Effector memory CD8-positive, alpha-beta T cell (primary cell): ENCODE results near the gene TMEM39B.

ENCODE experiments used
- ATAC-seq: fragments of 150-1000 bp; cut with Tn5 transposase; replicated peaks from 2 replicates; pipeline ENCODE4 v1.10.0; 2021; ENCODE audit warnings: mild to moderate bottlenecking, moderate library complexity
- DNase-seq, 3 experiments: peaks; one replicate each; pipeline ENCODE4 v3.0.0; 2021
- H3K27ac Mint-ChIP-seq, 2 donors: one replicate each; pipeline ENCODE4 v1.8.0; 2022; ENCODE audit warnings: mild to moderate bottlenecking in 2 of 2, mixed read lengths in 2 of 2, moderate library complexity in 2 of 2
- H3K27me3 Mint-ChIP-seq, 2 donors: one replicate each; pipeline ENCODE4 v1.8.0; 2022; ENCODE audit warnings: mixed read lengths in 2 of 2
- H3K36me3 Mint-ChIP-seq: one replicate; pipeline ENCODE4 v1.8.0; 2022; ENCODE audit warnings: mild to moderate bottlenecking, moderate library complexity, mixed read lengths; ENCODE audit not compliant: insufficient read depth
- H3K4me1 Mint-ChIP-seq, 2 donors: one replicate each; pipeline ENCODE4 v1.8.0; 2022; ENCODE audit warnings: low read depth in 2 of 2, mixed read lengths in 2 of 2
- H3K4me3 Mint-ChIP-seq, 2 donors: one replicate each; pipeline ENCODE4 v1.8.0; 2022; ENCODE audit warnings: mild to moderate bottlenecking in 2 of 2, mixed read lengths in 2 of 2, moderate library complexity in 2 of 2
- H3K9me3 Mint-ChIP-seq, 2 donors: one replicate each; pipeline ENCODE4 v1.8.0; 2022; ENCODE audit warnings: mixed read lengths in 2 of 2
- total RNA-seq, 9 experiments: gene quantifications; one replicate each; lab custom pipeline; 2026; lab: John Stamatoyannopoulos, UW

Gene TMEM39B
- 5.9 to 14.5 (median 10.7) reads per million in 9 experiments for total RNA-seq

DNA sequence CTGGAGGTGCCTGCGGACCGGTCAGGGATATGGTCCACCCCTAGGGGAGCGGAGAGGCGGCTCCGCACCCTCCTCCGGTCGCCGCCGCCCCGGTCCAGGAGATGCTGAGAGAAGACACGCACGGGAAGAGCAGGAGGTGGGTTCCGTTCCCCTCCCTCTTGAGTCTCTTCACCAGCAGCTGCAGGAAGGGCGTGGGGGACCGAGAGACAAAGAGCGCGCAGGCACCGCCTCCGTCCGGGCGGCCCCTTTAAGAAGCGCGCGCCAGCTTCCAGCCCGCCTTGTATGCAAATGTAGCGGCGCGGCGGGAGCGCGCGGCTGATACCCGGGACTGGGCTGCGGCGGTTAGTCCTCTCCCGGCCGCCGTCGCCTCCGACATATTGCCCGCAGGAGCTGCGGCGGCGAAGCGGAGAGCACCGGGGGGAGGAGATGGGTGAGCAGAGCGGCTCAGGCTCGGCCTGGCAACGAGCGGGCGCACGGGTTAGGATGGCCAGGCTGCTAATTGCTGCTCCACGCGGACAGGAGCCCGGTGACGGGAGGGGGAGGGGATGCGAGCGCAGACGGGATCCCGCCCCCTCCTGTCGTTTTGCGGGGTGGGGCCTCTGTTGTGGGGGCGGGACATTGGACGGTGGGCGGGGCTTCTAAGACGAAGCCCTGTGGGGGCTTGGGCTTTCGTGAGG, at the start of gene TMEM39B:
Gene TMEM39B (plus strand): TSS at position 318 of the 677 bp plus-strand sequence. CDS start 109 bp downstream, at position 427.
- H3K27me3 Mint-ChIP-seq, result no peaks in the 10 kb centered on the region
- H3K27ac Mint-ChIP-seq, result peak within 1 kb of the TSS; percentile 91 to 95
- H3K9me3 Mint-ChIP-seq, result no peaks in the 10 kb centered on the region
- ATAC-seq, result peak; percentile 88
- peaks cover 19 to 23% of the 10 kb centered on the region in 2 donors for H3K4me1 Mint-ChIP-seq
- H3K36me3 Mint-ChIP-seq, result peaks cover 28% of the 10 kb centered on the region
- peak; percentile 89 to 90 (median 90) for DNase-seq
- peak within 1 kb of the TSS; percentile 89 to 98 for H3K4me3 Mint-ChIP-seq

- Mint-ChIP-seq H3K4me3 (no peak overlapping the region), H3K27me3 (no peaks in the 10 kb centered on the region), H3K9me3 (no peaks in the 10 kb centered on the region), H3K27ac (peak overlapping the region; percentile 32 to 76), H3K4me1 (peaks cover 42 to 73% of the 10 kb centered on the region in 2 donors), H3K36me3 (peaks cover 56% of the 10 kb centered on the region)
- DNase-seq (no peak), ATAC-seq (no peak)
Measured at GRCh38 chr1:32023351-32023750, 49.4 kb upstream of the TMEM39B start.

- no peak for DNase-seq
Measured at GRCh38 chr1:32025515-32025914, 47.2 kb upstream of the TMEM39B start.

GRCh38 chr1:32028746-32029145, 44.0 kb upstream of the TMEM39B start:
- peaks cover 55% of the 10 kb centered on the region for H3K36me3 Mint-ChIP-seq
- H3K9me3 Mint-ChIP-seq, result no peaks in the 10 kb centered on the region
- H3K27ac Mint-ChIP-seq, result no peak overlapping the region
- H3K27me3 Mint-ChIP-seq, result no peaks in the 10 kb centered on the region
- H3K4me1 Mint-ChIP-seq, result peaks cover 36 to 68% of the 10 kb centered on the region in 2 donors
- no peak for ATAC-seq
- DNase-seq, result no peak
- H3K4me3 Mint-ChIP-seq, result no peak overlapping the region

More at GRCh38 chr1:32025515-32025914, 47.2 kb upstream of the TMEM39B start:
- H3K9me3 Mint-ChIP-seq, result no peaks in the 10 kb centered on the region
- no peaks in the 10 kb centered on the region for H3K27me3 Mint-ChIP-seq
- no peak for ATAC-seq
- no peak overlapping the region for H3K4me3 Mint-ChIP-seq
- H3K36me3 Mint-ChIP-seq, result peaks cover 60% of the 10 kb centered on the region
- no peak overlapping the region for H3K27ac Mint-ChIP-seq
- peaks cover 43 to 74% of the 10 kb centered on the region in 2 donors for H3K4me1 Mint-ChIP-seq

GRCh38 chr1:32031578-32032274, 41.0 kb upstream of the TMEM39B start:
- no peak for ATAC-seq
- Mint-ChIP-seq H3K4me1 (peaks cover 31 to 66% of the 10 kb centered on the region in 2 donors), H3K36me3 (peaks cover 44% of the 10 kb centered on the region)

DNA sequence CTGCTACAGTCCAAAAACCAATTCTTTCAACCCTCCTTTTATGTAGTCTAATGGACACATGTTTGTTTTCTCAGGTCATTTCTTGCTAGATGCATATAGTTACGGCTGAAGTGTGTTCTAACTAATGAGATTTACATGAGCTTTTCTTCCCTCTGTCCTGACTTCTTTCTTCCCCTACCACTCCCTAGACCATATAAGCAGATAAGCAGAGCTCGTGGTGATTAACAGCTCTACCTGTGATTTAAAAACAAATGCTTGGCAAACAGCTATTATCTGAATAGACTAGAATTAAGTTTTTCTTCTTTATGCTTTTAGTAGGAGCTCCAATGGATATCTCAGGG, 40.5 kb upstream of the TMEM39B start:
- no peaks in the 10 kb centered on the region for H3K9me3 Mint-ChIP-seq
- H3K27me3 Mint-ChIP-seq, result no peaks in the 10 kb centered on the region
- DNase-seq, result no peak
- peaks cover 42% of the 10 kb centered on the region for H3K36me3 Mint-ChIP-seq
- H3K4me3 Mint-ChIP-seq, result no peak overlapping the region
- ATAC-seq, result no peak
- peaks cover 27 to 61% of the 10 kb centered on the region in 2 donors for H3K4me1 Mint-ChIP-seq
- peak overlapping the region; percentile 9 to 65 for H3K27ac Mint-ChIP-seq

More at GRCh38 chr1:32031578-32032274, 41.0 kb upstream of the TMEM39B start:
- no peaks in the 10 kb centered on the region for H3K27me3 Mint-ChIP-seq
- DNase-seq, result no peak
- no peak overlapping the region for H3K4me3 Mint-ChIP-seq
- no peaks in the 10 kb centered on the region for H3K9me3 Mint-ChIP-seq
- H3K27ac Mint-ChIP-seq, result peak overlapping the region; percentile 23 to 65

DNA sequence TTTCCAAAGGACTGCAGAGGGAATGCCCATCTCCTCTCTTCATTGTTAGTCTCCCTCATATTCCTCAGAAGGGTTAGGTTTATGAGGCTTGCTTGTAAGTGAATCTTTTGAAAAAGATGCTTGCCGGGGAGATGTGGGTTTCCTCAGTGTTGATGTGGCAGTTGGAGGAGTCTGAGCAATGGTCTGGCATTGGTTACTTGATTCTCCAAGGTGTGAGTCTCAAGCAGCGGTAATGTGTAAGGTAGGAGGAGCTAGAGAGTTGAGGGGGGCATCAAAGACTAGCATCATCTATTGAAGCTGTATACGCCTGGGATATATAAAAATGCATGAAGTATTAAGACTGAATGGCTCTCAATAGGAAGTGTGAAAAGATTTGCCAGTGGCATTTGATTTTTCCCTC, 37.6 kb upstream of the TMEM39B start:
- peak overlapping the region in 1 of 2 donors; percentile 84 for H3K27ac Mint-ChIP-seq
- H3K4me1 Mint-ChIP-seq, result peaks cover 16 to 44% of the 10 kb centered on the region in 2 donors
- no peak for DNase-seq
- H3K27me3 Mint-ChIP-seq, result no peaks in the 10 kb centered on the region
- ATAC-seq, result peak; percentile 56
- H3K4me3 Mint-ChIP-seq, result no peak overlapping the region
- H3K36me3 Mint-ChIP-seq, result peaks cover 25% of the 10 kb centered on the region
- H3K9me3 Mint-ChIP-seq, result no peaks in the 10 kb centered on the region

GRCh38 chr1:32040711-32041110, 32.0 kb upstream of the TMEM39B start:
- H3K4me3 Mint-ChIP-seq, result no peak overlapping the region
- peaks cover 1 to 7% of the 10 kb centered on the region in 2 donors for H3K4me1 Mint-ChIP-seq
- peak overlapping the region in 1 of 2 donors; percentile 35 for H3K27ac Mint-ChIP-seq
- ATAC-seq (no peak), DNase-seq (no peak)
- no peaks in the 10 kb centered on the region for H3K9me3 Mint-ChIP-seq
- H3K27me3 Mint-ChIP-seq, result no peaks in the 10 kb centered on the region
- peaks cover 5% of the 10 kb centered on the region for H3K36me3 Mint-ChIP-seq

DNA sequence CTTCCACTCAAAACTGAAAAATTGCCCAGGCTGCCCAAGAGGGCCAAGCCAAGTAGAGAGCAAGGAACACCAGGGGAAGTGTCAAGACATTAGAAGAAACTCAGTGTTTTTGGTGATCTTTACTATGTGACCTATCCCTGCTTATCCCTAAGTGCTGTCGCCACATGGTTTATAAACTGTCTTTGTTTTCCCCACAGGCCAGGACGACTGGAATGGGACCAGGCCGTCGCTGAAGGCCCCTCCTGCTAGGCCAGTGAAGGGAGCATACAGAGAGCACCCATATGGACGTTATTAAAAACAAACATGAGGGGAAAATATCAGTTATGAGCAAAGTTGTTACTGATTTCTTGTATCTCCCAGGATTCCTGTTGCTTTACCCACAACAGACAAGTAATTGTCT, 30.4 kb upstream of the TMEM39B start:
- Mint-ChIP-seq H3K27ac (no peak overlapping the region), H3K4me1 (no peaks in the 10 kb centered on the region), H3K36me3 (peaks cover 17% of the 10 kb centered on the region), H3K9me3 (no peaks in the 10 kb centered on the region), H3K27me3 (no peaks in the 10 kb centered on the region), H3K4me3 (no peak overlapping the region)
- ATAC-seq (no peak), DNase-seq (no peak)

- no peaks in the 10 kb centered on the region for H3K27me3 Mint-ChIP-seq
Measured at GRCh38 chr1:32044234-32044633, 28.5 kb upstream of the TMEM39B start.

GRCh38 chr1:32045772-32046171, 27.0 kb upstream of the TMEM39B start:
- Mint-ChIP-seq H3K4me3 (no peak overlapping the region), H3K36me3 (peaks cover 44% of the 10 kb centered on the region), H3K27ac (peak overlapping the region; percentile 69 to 75), H3K9me3 (no peaks in the 10 kb centered on the region), H3K4me1 (peaks cover 3 to 6% of the 10 kb centered on the region in 2 donors), H3K27me3 (no peaks in the 10 kb centered on the region)
- DNase-seq, result no peak
- ATAC-seq, result no peak

More at GRCh38 chr1:32044234-32044633, 28.5 kb upstream of the TMEM39B start:
- peak overlapping the region in 1 of 2 donors; percentile 75 for H3K27ac Mint-ChIP-seq
- DNase-seq (no peak), ATAC-seq (no peak)
- no peaks in the 10 kb centered on the region for H3K9me3 Mint-ChIP-seq
- peaks cover 3 to 6% of the 10 kb centered on the region in 2 donors for H3K4me1 Mint-ChIP-seq
- H3K4me3 Mint-ChIP-seq, result no peak overlapping the region
- H3K36me3 Mint-ChIP-seq, result peaks cover 35% of the 10 kb centered on the region

GRCh38 chr1:32047701-32048100, 25.0 kb upstream of the TMEM39B start:
- peak overlapping the region; percentile 70 to 78 for H3K27ac Mint-ChIP-seq
- H3K4me3 Mint-ChIP-seq, result no peak overlapping the region
- peaks cover 55% of the 10 kb centered on the region for H3K36me3 Mint-ChIP-seq
- peaks cover 3 to 6% of the 10 kb centered on the region in 2 donors for H3K4me1 Mint-ChIP-seq
- ATAC-seq (no peak), DNase-seq (no peak)
- no peaks in the 10 kb centered on the region for H3K9me3 Mint-ChIP-seq
- H3K27me3 Mint-ChIP-seq, result no peaks in the 10 kb centered on the region

GRCh38 chr1:32048440-32048839, 24.3 kb upstream of the TMEM39B start:
- no peak overlapping the region for H3K4me3 Mint-ChIP-seq
- H3K9me3 Mint-ChIP-seq, result no peaks in the 10 kb centered on the region
- DNase-seq, result no peak
- H3K4me1 Mint-ChIP-seq, result peaks cover 3 to 6% of the 10 kb centered on the region in 2 donors
- H3K27ac Mint-ChIP-seq, result peak overlapping the region; percentile 70 to 78
- no peaks in the 10 kb centered on the region for H3K27me3 Mint-ChIP-seq
- H3K36me3 Mint-ChIP-seq, result peaks cover 59% of the 10 kb centered on the region
- ATAC-seq, result no peak

GRCh38 chr1:32051706-32052105, 21.0 kb upstream of the TMEM39B start:
- ATAC-seq, result no peak
- Mint-ChIP-seq H3K4me3 (no peak overlapping the region), H3K4me1 (peaks cover 3 to 6% of the 10 kb centered on the region in 2 donors), H3K9me3 (no peaks in the 10 kb centered on the region), H3K36me3 (peaks cover 60% of the 10 kb centered on the region), H3K27me3 (no peaks in the 10 kb centered on the region), H3K27ac (peak overlapping the region; percentile 57 to 66)
- DNase-seq, result no peak
